B cell (primary cell): ENCODE data around the gene CTIF. TPM values are rescaled to one million over a fixed set of nuclear protein-coding genes. Genes with fewer than 3 reads are reported as not detected.

ENCODE experiments used
- ATAC-seq: fragments of 200-7000 bp; cut with Tn5 transposase; one replicate; pipeline ENCODE4 v1.10.0; 2021; ENCODE audit warnings: low read depth, mild to moderate bottlenecking, moderate number of reproducible peaks, moderate library complexity
- CTCF ChIA-PET: fragments of 350-600 bp; sonication (Branson Sonifier 250); formaldehyde crosslinking; loops from one replicate; lab custom pipeline; 2021; ENCODE audit warnings: antibody characterized with exemption, inconsistent platforms; lab: Charles Lee
- POLR2A ChIA-PET: fragments of 350-600 bp; sonication (Branson Sonifier 250); formaldehyde crosslinking; loops from one replicate; lab custom pipeline; 2021; ENCODE audit warnings: antibody characterized with exemption; lab: Charles Lee
- DNase-seq: peaks from one replicate; pipeline ENCODE4 v3.0.0; 2013
- H2AFZ ChIP-seq: 2 replicates; pipeline ENCODE4 v1.6.1; 2012; ENCODE audit warnings: mild to moderate bottlenecking, low read depth, low read length; ENCODE audit not compliant: insufficient read depth, poor library complexity, severe bottlenecking
- H3K27ac ChIP-seq, 2 donors: 1 replicate in 1 of 2; 2 replicates in 1 of 2; pipeline ENCODE4 v1.5.1; 2012 to 2013; ENCODE audit warnings: low read length in 2 of 2, mild to moderate bottlenecking in 2 of 2, moderate library complexity in 1 of 2
- H3K27me3 ChIP-seq, 4 experiments: fragments of 200-600 bp in 1 of 4; sonication (generic) in 1 of 4; replicated peaks in 1 of 4; 1 replicate in 2 of 4; 2 replicates in 2 of 4; pipeline versions ENCODE4 v1.6.1 to v1.7.0; 2013 to 2016; ENCODE audit warnings: low read length in 3 of 4, mild to moderate bottlenecking in 2 of 4, mixed read lengths in 1 of 4, moderate library complexity in 1 of 4; ENCODE audit not compliant: insufficient read depth in 4 of 4, control insufficient read depth in 3 of 4; ENCODE audit errors: control extremely low read depth in 1 of 4
- H3K36me3 ChIP-seq, 2 experiments: replicated peaks in 1 of 2; 1 replicate in 1 of 2; 2 replicates in 1 of 2; pipeline versions ENCODE4 v1.6.1 to v1.7.1; 2013; ENCODE audit warnings: low read length in 1 of 2; ENCODE audit not compliant: insufficient read depth in 2 of 2, control insufficient read depth in 1 of 2; ENCODE audit errors: control extremely low read depth in 1 of 2, extremely low read depth in 1 of 2
- H3K4me1 ChIP-seq, 2 donors: fragments of 200-600 bp in 1 of 2; sonication (generic) in 1 of 2; 1 replicate in 1 of 2; 2 replicates in 1 of 2; pipeline versions ENCODE4 v1.5.1 to v1.6.1; 2013 to 2017; ENCODE audit warnings: low read length in 2 of 2; ENCODE audit not compliant: control insufficient read depth in 2 of 2, insufficient read depth in 2 of 2
- H3K4me2 ChIP-seq: replicated peaks from 2 replicates; pipeline ENCODE3; 2012; ENCODE audit warnings: mild to moderate bottlenecking, low read depth, low read length; ENCODE audit not compliant: poor library complexity, severe bottlenecking
- H3K4me3 ChIP-seq, 5 experiments: fragments of 200-600 bp in 1 of 5; sonication (generic) in 1 of 5; 1 replicate in 3 of 5; 2 replicates in 2 of 5; pipeline versions ENCODE4 v1.5.1 to v1.7.0; 2011 to 2016; ENCODE audit warnings: low read length in 4 of 5, mild to moderate bottlenecking in 4 of 5, low read depth in 2 of 5, control low read depth in 1 of 5, moderate library complexity in 1 of 5; ENCODE audit not compliant: insufficient read depth in 1 of 5; ENCODE audit errors: control extremely low read depth in 1 of 5, extremely low read depth in 1 of 5
- H3K79me2 ChIP-seq: fragments of 200-600 bp; sonication (generic); one replicate; pipeline ENCODE4 v1.6.0; 2016; ENCODE audit warnings: low read length; ENCODE audit not compliant: control insufficient read depth, insufficient read depth
- H3K9ac ChIP-seq: fragments of 200-600 bp; sonication (generic); 2 replicates; pipeline ENCODE4 v1.6.1; 2017; ENCODE audit warnings: mild to moderate bottlenecking, low read length, moderate library complexity
- H3K9me3 ChIP-seq, 3 donors: one replicate each; pipeline versions ENCODE4 v1.6.1 to v1.7.1; 2013; ENCODE audit warnings: low read length in 2 of 3; ENCODE audit not compliant: control insufficient read depth in 2 of 3, insufficient read depth in 1 of 3; ENCODE audit errors: control extremely low read depth in 1 of 3
- H4K20me1 ChIP-seq: 2 replicates; pipeline ENCODE4 v1.6.0; 2012; ENCODE audit warnings: mild to moderate bottlenecking, low read length; ENCODE audit not compliant: insufficient read depth, control insufficient read depth, poor library complexity, severe bottlenecking
- H3K27ac Mint-ChIP-seq: one replicate; pipeline ENCODE4 v1.8.0; 2021; ENCODE audit warnings: mixed read lengths
- H3K27me3 Mint-ChIP-seq: one replicate; pipeline ENCODE4 v1.8.0; 2021; ENCODE audit warnings: mixed read lengths
- H3K4me1 Mint-ChIP-seq: one replicate; pipeline ENCODE4 v1.8.0; 2021; ENCODE audit warnings: mixed read lengths
- H3K4me3 Mint-ChIP-seq: one replicate; pipeline ENCODE4 v1.8.0; 2021; ENCODE audit warnings: mixed read lengths
- H3K9me3 Mint-ChIP-seq: one replicate; pipeline ENCODE4 v1.8.0; 2022; ENCODE audit warnings: mixed read lengths; ENCODE audit not compliant: insufficient read depth
- CTCF ChIP-seq: fragments of 200-600 bp; IDR thresholded peaks from one replicate; pipeline ENCODE4 v1.8.0; 2022; ENCODE audit warnings: antibody characterized with exemption, mild to moderate bottlenecking
- EZH2 ChIP-seq: IDR thresholded peaks from 2 replicates; pipeline ENCODE4 v1.6.1; 2012; ENCODE audit warnings: borderline replicate concordance, low read depth, mild to moderate bottlenecking, moderate library complexity, low read length; ENCODE audit not compliant: insufficient read depth, poor library complexity, severe bottlenecking
- WGBS: methylation state at CpG from one replicate; pipeline ENCODE4 v1.1.5; 2013; ENCODE audit warnings: missing lambda C conversion rate; ENCODE audit not compliant: insufficient coverage; 5-methylcytosine and 5-hydroxymethylcytosine counted together
- intact Hi-C: fragments of 100-400 bp; cut with micrococcal nuclease; formaldehyde crosslinking; loops from one replicate; pipeline ENCODE4 v1.10.0; 2022
- polyA plus RNA-seq: library from polyadenylated mRNA; depleted of rRNA; stranded (reverse); fragments of >200 nt; gene quantifications from 2 replicates; pipeline ENCODE4 v1.2.3, GENCODE V29; 2012
- total RNA-seq, 2 donors: library from RNA; stranded (reverse); fragments of 120-200 nt in 1 of 2; gene quantifications; 1 replicate in 1 of 2; 2 replicates in 1 of 2; pipeline versions ENCODE4 v1.2.3 to v1.2.4, GENCODE V29; 2013 to 2022

CTIF gene
- total and polyA plus RNA-seq, 2 donors (not counting 1 experiment from before 2014, with no cell fraction given), result 3.6 to 16.2 TPM

GRCh38 chr18:48708807-48709206 lies 170.0 kb downstream of the CTIF start:
- intact Hi-C loops, result no loop called here
- no peaks in the 10 kb centered on the region for H4K20me1 ChIP-seq
- no peak overlapping the region for H3K27ac ChIP-seq
- TF ChIP-seq EZH2 (no peak), CTCF (no peak)
- no peak overlapping the region for H3K9ac ChIP-seq
- no peaks in the 10 kb centered on the region for H3K79me2 ChIP-seq
- no peak overlapping the region for H3K27ac Mint-ChIP-seq
- H2AFZ ChIP-seq, result no peak overlapping the region
- POLR2A ChIA-PET, result no interaction called here
- H3K4me2 ChIP-seq, result no peak overlapping the region
- no peaks in the 10 kb centered on the region for H3K4me1 Mint-ChIP-seq
- H3K36me3 ChIP-seq, result no peaks in the 10 kb centered on the region
- no peaks in the 10 kb centered on the region for H3K9me3 ChIP-seq
- no peaks in the 10 kb centered on the region for H3K27me3 Mint-ChIP-seq
- CTCF ChIA-PET, result no interaction called here
- no peak overlapping the region for H3K4me3 Mint-ChIP-seq
- H3K27me3 ChIP-seq, result no peaks in the 10 kb centered on the region
- H3K4me3 ChIP-seq, result no peak overlapping the region
- H3K9me3 Mint-ChIP-seq, result peaks cover 4% of the 10 kb centered on the region
- ATAC-seq, result no peak
- no CpG with 5 or more reads among the region's 3 CpGs for WGBS
- no peaks in the 10 kb centered on the region for H3K4me1 ChIP-seq
- DNase-seq, result no peak

GRCh38 chr18:48709371-48710062 lies 170.7 kb downstream of the CTIF start:
- no peaks in the 10 kb centered on the region for H3K9me3 ChIP-seq
- intact Hi-C loops, result no loop called here
- no peaks in the 10 kb centered on the region for H3K4me1 ChIP-seq
- no peak overlapping the region for H3K27ac ChIP-seq
- CTCF ChIA-PET, result no interaction called here
- H3K4me3 ChIP-seq, result no peak overlapping the region
- Mint-ChIP-seq H3K27ac (no peak overlapping the region), H3K27me3 (no peaks in the 10 kb centered on the region), H3K4me1 (no peaks in the 10 kb centered on the region), H3K9me3 (peaks cover 4% of the 10 kb centered on the region), H3K4me3 (no peak overlapping the region)
- WGBS, result 94% methylated on average over 9 of the region's 12 CpGs
- no peaks in the 10 kb centered on the region for H3K27me3 ChIP-seq
- DNase-seq (no peak), ATAC-seq (no peak)
- POLR2A ChIA-PET, result no interaction called here
- no peak overlapping the region for H3K4me2 ChIP-seq
- no peak for TF ChIP-seq CTCF
- no peak for TF ChIP-seq EZH2
- no peak overlapping the region for H2AFZ ChIP-seq
- H3K9ac ChIP-seq, result no peak overlapping the region
- H3K79me2 ChIP-seq, result no peaks in the 10 kb centered on the region
- no peaks in the 10 kb centered on the region for H4K20me1 ChIP-seq
- no peaks in the 10 kb centered on the region for H3K36me3 ChIP-seq
